Activated naive CD4-positive, alpha-beta T cell treated with anti-CD3 and anti-CD28 coated beads, Interleukin-2, amount 10 ng/mL, durations not matched to agents 5 hours and 36 hours (primary cell): Measurements from ENCODE around the gene TLL1. TPM values are rescaled to one million over a fixed set of nuclear protein-coding genes. Genes with fewer than 3 reads are reported as not detected.

ENCODE experiments used
- total RNA-seq, 2 experiments: library from RNA; stranded (reverse); gene quantifications; one replicate each; pipeline ENCODE4 v1.2.3, GENCODE V29; 2021

TLL1 gene
- not detected for total RNA-seq

GRCh38 chr4:165872461-165873297, at the start of gene TLL1:
Gene TLL1 (plus strand): TSS chr4:165873237. CDS start chr4:165873905, 668 bp downstream.

